HepG2 (cell line): ENCODE measurements around the gene PRKN. TPM values are rescaled to one million over a fixed set of nuclear protein-coding genes. Genes with fewer than 3 reads are reported as not detected.

Source experiments
- NFYB ChIP-seq: sonication (generic); formaldehyde crosslinking; IDR thresholded peaks from 2 replicates; pipeline ENCODE4 v1.4.0; 2020; ENCODE audit warnings: missing genetic modification reagents
- PITX1 ChIP-seq: sonication (generic); formaldehyde crosslinking; IDR thresholded peaks from 2 replicates; pipeline ENCODE4 v1.5.1; 2020; ENCODE audit warnings: mild to moderate bottlenecking, missing genetic modification reagents
- RXRA ChIP-seq: sonication (generic); formaldehyde crosslinking; IDR thresholded peaks from 2 replicates; pipeline ENCODE4 v1.5.1; 2020; ENCODE audit warnings: missing genetic modification reagents
- ZNF331 ChIP-seq: sonication (generic); formaldehyde crosslinking; IDR thresholded peaks from 2 replicates; pipeline ENCODE4 v1.4.0; 2020; ENCODE audit warnings: missing genetic modification reagents
- polyA plus RNA-seq, 8 experiments: library from polyadenylated mRNA; depleted of rRNA in 3 of 8; stranded (reverse) in 7 of 8; unstranded in 1 of 8; fragments of >200 nt; fragmentation: Illumina TruSeq in 4 of 8; extraction: Trizol in 4 of 8; gene quantifications; 2 replicates each; pipeline versions ENCODE4 v1.2.1 to v1.2.3, GENCODE V29; 2011 to 2016; ENCODE audit warnings: low read depth in 4 of 8, missing spikeins in 1 of 8, mixed read lengths in 1 of 8; ENCODE audit not compliant: insufficient read depth in 1 of 8
- total RNA-seq, 5 experiments: library from RNA; depleted of rRNA; stranded (reverse); fragments of >200 nt; fragmentation: Illumina TruSeq; extraction: Trizol; gene quantifications; 2 replicates each; pipeline ENCODE4 v1.2.3, GENCODE V29; 2016; ENCODE audit warnings: low read depth in 1 of 5
- TF ChIP-seq, protein P1 (sequence below): IDR thresholded peaks from 2 replicates; pipeline ENCODE4 v1.4.0; 2020; ENCODE audit warnings: mild to moderate bottlenecking, missing genetic modification reagents
- TF ChIP-seq, protein P2 (sequence below): sonication (generic); formaldehyde crosslinking; IDR thresholded peaks from 2 replicates; pipeline ENCODE4 v1.4.0; 2020; ENCODE audit warnings: missing genetic modification reagents
- TF ChIP-seq, protein P3 (sequence below): sonication (generic); formaldehyde crosslinking; IDR thresholded peaks from 2 replicates; pipeline ENCODE4 v1.4.0; 2020; ENCODE audit warnings: missing genetic modification reagents
- TF ChIP-seq, protein P4 (sequence below): sonication (generic); formaldehyde crosslinking; IDR thresholded peaks from 2 replicates; pipeline ENCODE4 v1.5.1; 2020; ENCODE audit warnings: mild to moderate bottlenecking, missing genetic modification reagents

The PRKN gene
- total and polyA plus RNA-seq, 2 of the 13 experiments (the other 11 are each of a cell fraction or from before 2014, with no cell fraction given): 0.31 to 0.44 TPM

DNA sequence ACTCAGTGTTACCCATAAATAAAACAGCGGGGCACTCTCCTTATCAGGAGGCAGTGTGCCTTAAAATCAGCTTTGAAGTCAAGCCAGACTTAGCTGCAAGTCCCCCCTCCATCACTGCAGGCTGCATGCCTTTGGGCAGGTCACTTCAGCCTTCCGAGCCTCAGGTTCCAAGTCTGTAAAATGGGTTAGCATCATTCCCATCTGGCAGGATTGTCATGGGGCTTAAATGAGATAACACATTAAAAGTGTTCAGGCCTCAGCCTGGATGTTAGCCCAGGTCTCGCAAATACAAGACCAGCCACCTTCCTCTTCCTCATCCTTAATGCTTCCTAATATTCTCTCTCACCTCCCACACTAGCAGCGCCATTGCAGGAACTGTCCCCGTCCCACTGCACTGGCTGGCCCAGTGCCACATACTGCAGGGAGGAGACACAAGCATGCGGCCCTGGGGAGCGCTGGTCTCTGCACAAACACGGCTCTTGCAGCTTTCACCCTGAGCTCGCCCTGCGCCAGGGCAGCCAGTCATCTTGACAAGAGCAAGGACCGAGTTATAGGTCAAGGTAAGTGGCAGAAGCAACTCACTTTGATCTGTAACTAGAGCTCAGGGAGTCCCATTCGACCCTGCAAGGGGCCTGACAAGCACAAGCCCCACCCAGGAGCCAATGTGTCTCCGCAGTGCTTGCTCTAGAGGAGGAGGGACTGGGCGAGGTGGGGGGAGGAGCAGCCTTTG lies 889.1 kb downstream of the PRKN start (continued):
- TF ChIP-seq, protein P1, sequence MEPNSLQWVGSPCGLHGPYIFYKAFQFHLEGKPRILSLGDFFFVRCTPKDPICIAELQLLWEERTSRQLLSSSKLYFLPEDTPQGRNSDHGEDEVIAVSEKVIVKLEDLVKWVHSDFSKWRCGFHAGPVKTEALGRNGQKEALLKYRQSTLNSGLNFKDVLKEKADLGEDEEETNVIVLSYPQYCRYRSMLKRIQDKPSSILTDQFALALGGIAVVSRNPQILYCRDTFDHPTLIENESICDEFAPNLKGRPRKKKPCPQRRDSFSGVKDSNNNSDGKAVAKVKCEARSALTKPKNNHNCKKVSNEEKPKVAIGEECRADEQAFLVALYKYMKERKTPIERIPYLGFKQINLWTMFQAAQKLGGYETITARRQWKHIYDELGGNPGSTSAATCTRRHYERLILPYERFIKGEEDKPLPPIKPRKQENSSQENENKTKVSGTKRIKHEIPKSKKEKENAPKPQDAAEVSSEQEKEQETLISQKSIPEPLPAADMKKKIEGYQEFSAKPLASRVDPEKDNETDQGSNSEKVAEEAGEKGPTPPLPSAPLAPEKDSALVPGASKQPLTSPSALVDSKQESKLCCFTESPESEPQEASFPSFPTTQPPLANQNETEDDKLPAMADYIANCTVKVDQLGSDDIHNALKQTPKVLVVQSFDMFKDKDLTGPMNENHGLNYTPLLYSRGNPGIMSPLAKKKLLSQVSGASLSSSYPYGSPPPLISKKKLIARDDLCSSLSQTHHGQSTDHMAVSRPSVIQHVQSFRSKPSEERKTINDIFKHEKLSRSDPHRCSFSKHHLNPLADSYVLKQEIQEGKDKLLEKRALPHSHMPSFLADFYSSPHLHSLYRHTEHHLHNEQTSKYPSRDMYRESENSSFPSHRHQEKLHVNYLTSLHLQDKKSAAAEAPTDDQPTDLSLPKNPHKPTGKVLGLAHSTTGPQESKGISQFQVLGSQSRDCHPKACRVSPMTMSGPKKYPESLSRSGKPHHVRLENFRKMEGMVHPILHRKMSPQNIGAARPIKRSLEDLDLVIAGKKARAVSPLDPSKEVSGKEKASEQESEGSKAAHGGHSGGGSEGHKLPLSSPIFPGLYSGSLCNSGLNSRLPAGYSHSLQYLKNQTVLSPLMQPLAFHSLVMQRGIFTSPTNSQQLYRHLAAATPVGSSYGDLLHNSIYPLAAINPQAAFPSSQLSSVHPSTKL (CRISPR knock-in tag): peak; percentile 73
- TF ChIP-seq RXRA (CRISPR knock-in tag) (peak; percentile 40; the same call in 1 of the 2 replicates), NFYB (CRISPR knock-in tag) (0 out of 2 replicates have a peak, but pooled peaks have one; percentile 20), ZNF331 (CRISPR knock-in tag) (0 out of 2 replicates have a peak, but pooled peaks have one; percentile 34), PITX1 (CRISPR knock-in tag) (peak; percentile 42; the same call in 1 of the 2 replicates)
- TF ChIP-seq, protein P2, sequence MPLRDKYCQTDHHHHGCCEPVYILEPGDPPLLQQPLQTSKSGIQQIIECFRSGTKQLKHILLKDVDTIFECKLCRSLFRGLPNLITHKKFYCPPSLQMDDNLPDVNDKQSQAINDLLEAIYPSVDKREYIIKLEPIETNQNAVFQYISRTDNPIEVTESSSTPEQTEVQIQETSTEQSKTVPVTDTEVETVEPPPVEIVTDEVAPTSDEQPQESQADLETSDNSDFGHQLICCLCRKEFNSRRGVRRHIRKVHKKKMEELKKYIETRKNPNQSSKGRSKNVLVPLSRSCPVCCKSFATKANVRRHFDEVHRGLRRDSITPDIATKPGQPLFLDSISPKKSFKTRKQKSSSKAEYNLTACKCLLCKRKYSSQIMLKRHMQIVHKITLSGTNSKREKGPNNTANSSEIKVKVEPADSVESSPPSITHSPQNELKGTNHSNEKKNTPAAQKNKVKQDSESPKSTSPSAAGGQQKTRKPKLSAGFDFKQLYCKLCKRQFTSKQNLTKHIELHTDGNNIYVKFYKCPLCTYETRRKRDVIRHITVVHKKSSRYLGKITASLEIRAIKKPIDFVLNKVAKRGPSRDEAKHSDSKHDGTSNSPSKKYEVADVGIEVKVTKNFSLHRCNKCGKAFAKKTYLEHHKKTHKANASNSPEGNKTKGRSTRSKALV: peak; percentile 37; the same call in 1 of the 2 replicates
- TF ChIP-seq, protein P3, sequence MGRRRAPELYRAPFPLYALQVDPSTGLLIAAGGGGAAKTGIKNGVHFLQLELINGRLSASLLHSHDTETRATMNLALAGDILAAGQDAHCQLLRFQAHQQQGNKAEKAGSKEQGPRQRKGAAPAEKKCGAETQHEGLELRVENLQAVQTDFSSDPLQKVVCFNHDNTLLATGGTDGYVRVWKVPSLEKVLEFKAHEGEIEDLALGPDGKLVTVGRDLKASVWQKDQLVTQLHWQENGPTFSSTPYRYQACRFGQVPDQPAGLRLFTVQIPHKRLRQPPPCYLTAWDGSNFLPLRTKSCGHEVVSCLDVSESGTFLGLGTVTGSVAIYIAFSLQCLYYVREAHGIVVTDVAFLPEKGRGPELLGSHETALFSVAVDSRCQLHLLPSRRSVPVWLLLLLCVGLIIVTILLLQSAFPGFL (CRISPR knock-in tag): no peak
- TF ChIP-seq, protein P4, sequence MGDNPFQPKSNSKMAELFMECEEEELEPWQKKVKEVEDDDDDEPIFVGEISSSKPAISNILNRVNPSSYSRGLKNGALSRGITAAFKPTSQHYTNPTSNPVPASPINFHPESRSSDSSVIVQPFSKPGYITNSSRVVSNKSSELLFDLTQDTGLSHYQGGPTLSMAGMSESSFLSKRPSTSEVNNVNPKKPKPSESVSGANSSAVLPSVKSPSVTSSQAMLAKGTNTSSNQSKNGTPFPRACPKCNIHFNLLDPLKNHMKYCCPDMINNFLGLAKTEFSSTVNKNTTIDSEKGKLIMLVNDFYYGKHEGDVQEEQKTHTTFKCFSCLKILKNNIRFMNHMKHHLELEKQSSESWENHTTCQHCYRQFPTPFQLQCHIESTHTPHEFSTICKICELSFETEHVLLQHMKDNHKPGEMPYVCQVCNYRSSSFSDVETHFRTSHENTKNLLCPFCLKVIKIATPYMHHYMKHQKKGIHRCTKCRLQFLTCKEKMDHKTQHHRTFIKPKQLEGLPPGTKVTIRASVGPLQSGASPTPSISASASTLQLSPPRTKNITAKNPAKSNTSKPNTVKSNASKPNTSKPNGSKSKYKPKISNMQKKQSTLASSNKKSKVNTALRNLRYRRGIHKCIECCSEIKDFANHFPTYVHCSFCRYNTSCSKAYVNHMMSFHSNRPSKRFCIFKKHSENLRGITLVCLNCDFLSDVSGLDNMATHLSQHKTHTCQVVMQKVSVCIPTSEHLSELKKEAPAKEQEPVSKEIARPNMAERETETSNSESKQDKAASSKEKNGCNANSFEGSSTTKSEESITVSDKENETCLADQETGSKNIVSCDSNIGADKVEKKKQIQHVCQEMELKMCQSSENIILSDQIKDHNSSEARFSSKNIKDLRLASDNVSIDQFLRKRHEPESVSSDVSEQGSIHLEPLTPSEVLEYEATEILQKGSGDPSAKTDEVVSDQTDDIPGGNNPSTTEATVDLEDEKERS: no peak
